ENCODE measurements around the gene ZFYVE28.

- TF ChIP-seq MAX (IDR thresholded peaks at IDR 0.05) (no peak), JUND (IDR thresholded peaks at IDR 0.05) (no peak), CTCF (IDR thresholded peaks at IDR 0.05 in 2 of 3, conservative IDR thresholded peaks at IDR 0.05 in 1 of 3; ENCODE audit: borderline replicate concordance in 1 of 3, insufficient read depth in 1 of 3, low read depth in 2 of 3, low read length in 2 of 3) (peak in 1 of 3 experiments; percentile 24; a peak in 1 of 6 replicates), ZNF274 (IDR thresholded peaks at IDR 0.05; ENCODE audit: low read depth, low read length) (no peak), POLR2A (IDR thresholded peaks at IDR 0.05; ENCODE audit: borderline replicate concordance, extremely low read depth, insufficient read depth, insufficient read length) (no peak), EZH2 (IDR thresholded peaks at IDR 0.05) (no peak), ZFX (IDR thresholded peaks at IDR 0.05) (no peak)
Observed at GRCh38 chr4:2280531-2281300, 137.7 kb downstream of the ZFYVE28 start.

All from HCT116 (cell line).